B cell (primary cell): ENCODE data around the gene MBOAT7.

Experiments
- EZH2 ChIP-seq: IDR thresholded peaks from 2 replicates; pipeline ENCODE4 v1.6.1; 2012; ENCODE audit warnings: borderline replicate concordance, low read depth, mild to moderate bottlenecking, moderate library complexity, low read length; ENCODE audit not compliant: insufficient read depth, poor library complexity, severe bottlenecking
- TF ChIP-seq, protein P1 (sequence below): fragments of 200-600 bp; IDR thresholded peaks from one replicate; pipeline ENCODE4 v1.8.0; 2022; ENCODE audit warnings: antibody characterized with exemption, mild to moderate bottlenecking

DNA sequence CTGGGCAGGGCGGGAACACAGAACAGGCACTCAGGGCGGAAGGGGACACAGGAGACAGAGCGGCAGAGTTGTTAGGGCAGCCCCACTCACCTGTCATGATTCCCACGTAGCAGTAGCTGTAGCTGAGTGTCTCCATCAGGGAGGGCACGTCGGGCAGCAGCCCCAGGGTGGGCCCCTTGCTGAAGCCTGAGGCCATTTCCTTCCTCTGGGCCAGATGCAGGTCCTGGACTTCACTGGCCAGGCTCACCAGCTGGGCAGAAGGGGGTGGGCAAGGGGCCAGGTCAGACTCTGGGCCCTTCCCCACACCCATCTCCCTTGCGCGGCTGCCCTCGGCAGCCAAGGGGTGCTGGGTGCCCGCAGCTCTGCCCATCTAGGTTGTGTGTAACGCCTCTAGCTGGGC is 5.9 kb downstream of the MBOAT7 start:
- TF ChIP-seq, protein P1, sequence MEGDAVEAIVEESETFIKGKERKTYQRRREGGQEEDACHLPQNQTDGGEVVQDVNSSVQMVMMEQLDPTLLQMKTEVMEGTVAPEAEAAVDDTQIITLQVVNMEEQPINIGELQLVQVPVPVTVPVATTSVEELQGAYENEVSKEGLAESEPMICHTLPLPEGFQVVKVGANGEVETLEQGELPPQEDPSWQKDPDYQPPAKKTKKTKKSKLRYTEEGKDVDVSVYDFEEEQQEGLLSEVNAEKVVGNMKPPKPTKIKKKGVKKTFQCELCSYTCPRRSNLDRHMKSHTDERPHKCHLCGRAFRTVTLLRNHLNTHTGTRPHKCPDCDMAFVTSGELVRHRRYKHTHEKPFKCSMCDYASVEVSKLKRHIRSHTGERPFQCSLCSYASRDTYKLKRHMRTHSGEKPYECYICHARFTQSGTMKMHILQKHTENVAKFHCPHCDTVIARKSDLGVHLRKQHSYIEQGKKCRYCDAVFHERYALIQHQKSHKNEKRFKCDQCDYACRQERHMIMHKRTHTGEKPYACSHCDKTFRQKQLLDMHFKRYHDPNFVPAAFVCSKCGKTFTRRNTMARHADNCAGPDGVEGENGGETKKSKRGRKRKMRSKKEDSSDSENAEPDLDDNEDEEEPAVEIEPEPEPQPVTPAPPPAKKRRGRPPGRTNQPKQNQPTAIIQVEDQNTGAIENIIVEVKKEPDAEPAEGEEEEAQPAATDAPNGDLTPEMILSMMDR = no peak
- TF ChIP-seq EZH2 = no peak
